Mesenteric fat pad (tissue), 1 donor: ENCODE results near the gene CDK5. TPM values are rescaled to one million over a fixed set of nuclear protein-coding genes. Genes with fewer than 3 reads are reported as not detected.
"Not testable (repeated sequence)": the region's sequence is repeated elsewhere in the genome, so short reads cannot be mapped to it uniquely, and the experiment has no call there.

Experiments used
- DNase-seq: peaks from one replicate; pipeline ENCODE4 v3.0.0-alpha.2; 2020; ENCODE audit warnings: low spot score
- total RNA-seq: library from RNA; stranded (reverse); fragmentation: NEBNext Ultra II Directional; extraction: Animal tissue kit (Norgen Biotek cat#: 25700); gene quantifications from one replicate; pipeline ENCODE4 v1.2.1, GENCODE V29; 2021
- donor health status: DM: yes; HTN: yes; CAD: no.

Gene CDK5
- total RNA-seq, 1 donor from 2014 or later: 7.3 TPM

DNA sequence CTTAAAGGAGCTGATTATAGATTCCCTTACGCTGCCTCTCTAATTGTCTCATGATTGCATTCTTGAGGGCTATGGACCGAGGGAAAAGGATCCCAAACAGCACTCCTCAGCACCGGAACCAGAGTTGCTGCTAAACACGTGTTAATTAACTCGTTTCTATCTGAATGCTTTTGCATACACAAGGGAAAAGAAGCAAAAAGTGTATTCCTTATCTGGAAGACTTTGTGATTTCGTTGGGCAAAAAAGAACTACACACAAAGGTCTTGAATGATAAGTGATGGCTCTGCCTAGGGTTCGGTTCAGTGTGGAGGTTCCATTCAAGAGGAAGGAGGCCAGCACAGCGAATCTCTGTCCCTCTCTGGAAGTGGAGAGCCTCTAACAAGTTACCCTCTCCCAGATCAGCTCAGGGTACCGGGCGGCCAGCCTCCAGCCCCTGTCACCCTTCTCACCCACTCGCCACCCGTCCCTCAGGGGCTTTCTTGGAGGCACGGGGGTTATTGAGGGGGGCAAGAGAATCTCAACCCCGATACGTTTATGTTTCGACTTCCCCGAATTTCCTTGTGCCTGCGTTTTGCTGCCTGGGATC lies 1.2 kb upstream of the CDK5 start:
- DNase-seq: no peak

DNA sequence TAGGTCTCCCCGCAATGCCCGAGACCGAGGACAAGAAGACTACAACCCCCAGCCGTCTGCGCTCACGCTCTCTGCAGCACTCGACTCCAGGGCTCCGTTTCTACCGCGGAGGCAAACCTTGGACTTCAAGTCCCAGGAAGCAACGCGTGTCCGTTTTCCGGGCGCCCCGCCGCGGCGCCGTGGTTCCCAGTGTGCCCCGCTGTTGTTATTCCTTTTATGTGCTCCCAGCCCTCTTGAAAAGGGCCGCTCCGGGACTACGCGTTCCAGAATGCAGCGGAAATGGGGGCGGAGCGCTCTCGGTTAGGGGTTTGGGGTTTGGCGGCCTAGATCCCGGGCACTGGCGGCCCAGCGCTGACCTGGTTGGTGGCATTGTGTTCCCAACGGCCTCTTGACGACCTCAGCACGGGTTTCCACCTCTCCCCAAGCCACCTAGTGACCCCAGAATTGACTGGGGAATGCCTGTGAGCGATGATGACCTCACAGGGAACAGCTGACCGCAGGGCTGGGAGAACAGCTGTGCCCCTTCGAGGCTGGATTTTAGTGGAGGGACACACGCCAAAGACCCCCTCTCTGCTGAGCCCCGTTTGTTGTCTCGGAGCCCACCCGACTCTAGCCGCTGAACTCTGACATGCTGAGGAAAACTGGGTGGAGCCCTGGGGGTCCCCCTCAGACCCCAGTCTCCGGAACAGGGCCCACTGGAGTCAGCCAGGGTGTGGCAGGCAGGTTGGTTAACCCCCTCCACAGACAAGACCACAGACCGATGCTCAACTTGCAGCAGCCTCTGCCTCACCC lies 488 bp upstream of the CDK5 start:
- peak; percentile 98 for DNase-seq

DNA sequence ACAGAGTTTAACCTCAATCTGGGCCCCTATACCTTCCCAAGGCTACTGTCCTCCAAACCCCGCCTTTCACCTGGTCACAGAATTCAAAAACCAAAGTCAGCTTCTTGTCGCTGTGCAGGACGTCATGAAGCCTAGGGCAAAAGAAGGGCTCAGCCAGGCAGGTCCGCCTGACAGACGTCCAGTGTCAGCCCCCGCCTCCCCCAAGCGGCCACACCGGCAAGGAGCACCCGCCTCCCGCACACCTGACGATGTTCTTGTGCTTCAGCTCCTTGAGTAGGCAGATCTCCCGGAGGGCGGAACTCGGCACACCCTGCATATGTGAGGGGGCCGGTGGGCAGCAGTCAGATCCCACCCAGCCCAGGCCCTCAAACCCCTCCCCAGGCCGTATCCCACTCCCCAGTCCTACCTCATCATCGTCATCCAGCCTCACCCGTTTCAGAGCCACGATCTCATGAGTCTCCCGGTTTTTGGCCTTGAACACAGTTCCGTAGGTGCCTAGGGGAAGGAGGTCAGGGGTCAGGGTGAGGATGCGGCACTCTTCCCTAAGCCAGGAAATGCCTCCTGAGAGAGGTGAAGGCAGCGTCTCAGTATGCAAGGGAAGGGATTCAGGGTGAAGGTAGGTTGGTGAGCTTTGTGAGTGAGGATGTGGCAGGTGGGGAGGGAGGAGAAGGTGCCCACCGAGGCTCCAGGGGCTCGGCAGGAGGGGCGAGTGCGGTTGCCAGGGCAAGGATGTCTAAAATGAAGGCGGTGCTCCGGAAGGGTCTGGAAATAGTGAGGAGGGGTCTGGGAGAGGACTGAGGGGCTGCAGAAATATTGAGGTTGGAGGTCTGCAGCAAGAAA lies 811 bp downstream of the CDK5 start:
- DNase-seq: no peak

DNA sequence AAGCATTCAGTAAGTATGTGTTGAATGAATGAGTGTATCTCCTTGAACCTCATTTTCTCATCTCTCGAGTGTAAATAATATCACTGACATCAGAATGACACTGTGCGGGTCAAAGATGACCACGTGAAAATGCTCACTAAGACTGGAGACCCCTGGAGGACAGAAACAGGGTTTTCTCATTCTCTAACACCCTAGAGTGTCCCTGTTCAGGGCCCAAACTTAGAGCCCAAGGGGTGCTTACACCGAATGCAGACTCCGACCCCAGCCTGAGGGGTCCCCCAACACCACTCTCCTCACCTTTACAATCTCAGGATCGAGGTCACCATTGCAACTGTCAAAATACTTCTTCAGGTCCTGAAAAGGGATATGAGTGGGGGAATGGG lies 1.4 kb downstream of the CDK5 start:
- DNase-seq: no peak

DNA sequence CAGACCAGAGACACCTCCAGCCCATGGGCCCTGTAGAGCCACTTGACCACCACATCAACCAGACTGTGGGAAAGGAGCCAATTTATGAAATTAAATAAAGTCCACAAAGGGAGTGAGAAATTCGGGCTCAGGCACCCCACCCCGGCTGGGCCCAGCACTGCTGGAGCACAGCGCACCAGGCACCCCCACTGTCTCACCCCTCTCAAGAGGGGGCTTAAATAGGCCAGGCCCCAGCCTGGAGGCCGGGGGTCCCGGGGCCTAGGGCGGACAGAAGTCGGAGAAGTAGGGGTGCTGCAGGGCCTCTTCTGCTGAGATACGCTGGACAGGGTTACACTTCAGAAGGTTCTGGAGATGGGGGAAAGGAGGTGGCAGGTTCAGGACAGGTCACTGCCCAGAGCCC lies 3.9 kb downstream of the CDK5 start:
- DNase-seq: no peak

DNA sequence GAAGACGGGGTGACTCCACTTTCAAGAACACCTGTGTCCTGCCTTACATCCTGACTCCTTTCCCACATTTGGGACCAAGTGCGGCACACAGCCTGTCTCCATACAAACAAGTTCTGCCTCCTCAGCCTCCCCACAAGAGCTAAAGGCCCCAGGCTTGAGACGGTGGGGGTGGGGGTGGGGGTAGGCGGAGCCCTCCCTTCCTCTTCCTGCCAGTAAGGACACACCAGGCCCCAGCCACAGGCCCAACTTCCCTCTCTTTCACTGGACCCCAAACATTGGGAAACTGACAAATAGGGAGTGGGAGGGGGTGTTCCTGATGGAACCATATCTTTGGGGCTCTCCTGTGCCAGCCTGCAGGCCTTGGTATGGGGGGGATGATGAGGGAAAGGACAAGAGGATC lies 4.6 kb downstream of the CDK5 start:
- DNase-seq: no peak

DNA sequence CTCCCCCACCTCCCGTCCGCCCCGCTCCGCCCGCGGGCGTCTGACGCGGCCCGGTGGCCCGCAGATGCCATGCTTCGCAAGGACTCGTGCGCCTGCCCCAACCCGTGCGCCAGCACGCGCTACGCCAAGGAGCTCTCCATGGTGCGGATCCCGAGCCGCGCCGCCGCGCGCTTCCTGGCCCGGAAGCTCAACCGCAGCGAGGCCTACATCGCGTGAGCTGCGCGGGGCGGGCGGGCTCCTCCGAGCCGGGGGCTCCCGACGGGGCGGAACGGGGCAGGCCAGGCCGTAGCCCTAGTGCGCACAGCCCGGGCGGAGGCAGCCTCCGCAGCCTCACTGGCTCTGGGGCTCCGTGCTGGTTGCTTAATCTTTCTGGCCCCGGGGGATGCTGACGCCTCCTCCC lies 6.6 kb downstream of the CDK5 start:
- no peak for DNase-seq

DNA sequence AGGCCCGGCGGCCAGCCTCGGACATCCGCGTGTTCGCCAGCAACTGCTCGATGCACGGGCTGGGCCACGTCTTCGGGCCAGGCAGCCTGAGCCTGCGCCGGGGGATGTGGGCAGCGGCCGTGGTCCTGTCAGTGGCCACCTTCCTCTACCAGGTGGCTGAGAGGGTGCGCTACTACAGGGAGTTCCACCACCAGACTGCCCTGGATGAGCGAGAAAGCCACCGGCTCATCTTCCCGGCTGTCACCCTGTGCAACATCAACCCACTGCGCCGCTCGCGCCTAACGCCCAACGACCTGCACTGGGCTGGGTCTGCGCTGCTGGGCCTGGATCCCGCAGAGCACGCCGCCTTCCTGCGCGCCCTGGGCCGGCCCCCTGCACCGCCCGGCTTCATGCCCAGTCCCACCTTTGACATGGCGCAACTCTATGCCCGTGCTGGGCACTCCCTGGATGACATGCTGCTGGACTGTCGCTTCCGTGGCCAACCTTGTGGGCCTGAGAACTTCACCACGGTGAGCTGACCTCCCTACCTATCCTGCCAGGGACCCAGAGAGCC lies 8.7 kb downstream of the CDK5 start:
- DNase-seq: no peak

DNA sequence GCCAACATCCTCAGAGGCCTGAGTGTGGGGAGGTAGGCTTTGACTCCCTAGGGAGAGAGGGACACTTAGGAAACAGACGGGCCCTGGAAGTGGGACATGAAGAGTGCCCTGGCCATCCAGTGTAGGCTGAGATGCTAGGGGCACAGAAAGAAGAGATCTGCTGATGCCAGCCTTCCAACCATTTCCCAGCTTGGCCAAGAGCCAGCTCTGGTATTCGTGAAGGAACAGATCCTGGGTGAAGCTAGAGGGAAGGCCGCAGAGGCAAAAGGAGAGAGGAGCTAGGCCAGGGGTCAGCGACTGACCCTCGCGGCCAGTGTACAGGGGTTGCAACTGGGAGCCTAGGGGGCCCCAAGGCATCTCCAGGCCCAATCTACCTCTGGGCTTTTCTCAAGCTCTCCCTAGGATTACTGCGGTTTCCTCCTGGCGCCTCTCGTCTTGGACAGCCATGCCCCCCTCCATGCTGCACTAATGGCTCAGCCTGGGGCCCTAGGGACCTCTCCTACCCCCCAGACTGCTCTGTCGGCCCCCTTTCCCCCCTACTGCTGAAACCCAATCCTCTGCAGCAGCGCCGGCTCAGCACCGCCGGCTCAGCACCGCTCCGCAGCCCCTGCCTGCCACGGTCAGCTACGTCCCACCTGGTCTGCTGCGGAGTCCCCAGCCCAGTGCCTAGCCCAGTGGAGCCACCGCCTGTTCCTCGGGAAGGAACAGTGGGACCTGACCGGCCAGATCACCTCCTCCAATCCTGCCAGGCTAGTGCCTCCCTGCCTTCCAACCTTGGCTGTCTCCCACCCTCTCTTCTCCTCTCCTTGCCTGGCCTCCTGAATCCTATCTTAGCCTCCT lies 9.5 kb downstream of the CDK5 start, which contains the start of gene ASIC3:
Gene ASIC3 (plus strand): TSS at position 556 of the 840 bp plus-strand sequence. CDS start 355 bp downstream, outside the sequence.
- DNase-seq: no peak

DNA sequence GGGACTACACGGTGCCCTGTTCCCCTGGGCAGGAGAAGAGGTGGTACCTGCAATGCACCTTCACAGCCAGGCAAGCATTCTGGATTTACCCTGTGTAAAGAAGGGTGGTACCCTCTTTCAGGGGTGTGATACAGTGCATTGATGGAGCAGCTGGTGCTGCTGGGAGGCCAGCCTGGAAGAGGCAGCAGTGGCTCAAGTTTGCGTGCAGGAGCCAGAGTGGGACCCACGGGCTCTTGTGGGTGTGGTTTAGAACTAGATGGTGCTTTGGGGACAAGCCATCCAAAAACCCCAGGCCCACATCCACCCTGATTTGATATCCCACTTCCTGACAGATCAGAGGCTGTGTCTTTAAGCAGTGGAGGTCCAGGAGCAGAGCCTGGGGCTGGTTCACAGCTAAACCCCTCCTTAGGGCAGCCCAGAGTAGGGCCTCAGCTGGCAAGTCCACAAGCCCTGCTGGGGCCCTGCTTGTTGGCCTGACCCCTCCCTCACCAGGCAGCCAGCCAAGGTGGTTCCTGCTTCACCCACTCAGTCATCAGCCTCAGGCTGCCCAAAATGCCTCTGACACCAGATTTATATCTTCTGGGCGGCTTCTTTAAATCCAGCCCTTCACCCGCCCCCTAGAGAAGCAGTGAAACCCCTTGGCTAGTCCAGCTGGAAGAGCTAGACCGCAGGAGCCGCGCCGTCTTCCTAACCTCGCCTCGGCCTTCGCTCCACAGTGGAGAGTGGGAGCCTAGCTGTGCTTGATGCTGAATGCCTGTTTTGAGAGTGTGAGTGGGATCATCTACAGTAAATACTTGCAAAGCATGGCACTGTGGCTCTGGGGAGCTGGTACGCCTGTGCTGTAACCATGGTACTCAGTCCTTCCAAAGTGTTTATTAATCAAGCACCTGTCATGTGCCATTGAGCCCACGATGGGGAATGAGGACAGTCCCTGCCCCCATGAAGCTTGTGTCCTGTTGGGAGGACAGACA lies 10.8 kb downstream of the CDK5 start:
- DNase-seq: no peak

DNA sequence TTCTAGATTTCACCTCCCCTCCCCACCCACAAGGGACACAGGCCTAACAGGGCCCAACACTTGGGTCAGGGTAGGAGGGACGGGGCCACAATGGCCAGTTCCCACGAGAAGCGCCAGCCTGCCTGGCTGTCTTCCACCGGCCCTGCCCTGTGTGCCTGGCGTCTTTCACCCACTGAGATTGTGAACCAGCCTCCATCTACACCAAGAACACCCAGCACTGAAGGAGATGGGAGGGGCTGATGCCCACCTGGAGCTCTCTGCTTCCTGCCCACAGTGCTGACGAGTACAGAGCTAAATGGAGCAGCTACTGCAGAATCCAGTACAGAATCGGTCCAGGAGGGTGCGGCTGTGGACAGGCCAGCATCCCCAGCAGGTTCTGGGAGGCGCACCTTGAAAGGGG lies 11.7 kb downstream of the CDK5 start:
- DNase-seq: no peak

DNA sequence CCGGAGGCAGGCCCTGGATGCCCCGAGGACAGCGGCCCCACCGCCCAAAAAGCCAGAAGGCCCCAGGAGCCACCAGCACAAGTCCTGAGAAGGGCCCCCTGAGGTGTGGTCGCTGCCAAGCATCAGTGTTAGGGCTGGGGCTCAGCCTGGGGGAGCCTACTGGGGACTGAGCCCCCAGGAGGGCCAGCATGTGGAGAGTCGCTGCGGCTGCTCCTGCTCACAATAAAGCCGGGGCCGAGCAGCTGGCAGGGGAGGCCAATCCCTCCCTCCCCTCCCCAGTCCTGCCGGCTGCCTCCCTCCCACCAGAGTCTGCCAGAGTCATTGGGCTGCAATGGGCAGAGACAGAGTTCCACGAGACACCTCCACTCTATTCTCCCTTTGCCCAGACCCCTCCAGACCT lies 12.4 kb downstream of the CDK5 start:
- DNase-seq: no peak

DNA sequence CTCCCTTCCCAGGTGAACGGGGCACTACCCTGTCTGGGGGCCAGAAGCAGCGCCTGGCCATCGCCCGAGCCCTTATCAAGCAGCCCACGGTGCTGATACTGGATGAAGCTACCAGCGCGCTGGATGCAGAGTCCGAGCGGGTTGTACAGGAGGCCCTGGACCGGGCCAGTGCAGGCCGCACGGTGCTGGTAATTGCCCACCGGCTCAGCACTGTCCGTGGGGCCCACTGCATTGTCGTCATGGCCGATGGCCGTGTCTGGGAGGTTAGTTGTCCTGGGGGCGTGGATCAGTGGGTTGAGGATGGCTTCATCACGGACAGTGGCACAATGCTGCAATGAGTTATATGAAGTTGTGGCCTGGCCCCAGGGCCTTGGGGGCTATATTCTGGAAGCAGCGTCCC lies 13.7 kb downstream of the CDK5 start:
- no peak for DNase-seq

DNA sequence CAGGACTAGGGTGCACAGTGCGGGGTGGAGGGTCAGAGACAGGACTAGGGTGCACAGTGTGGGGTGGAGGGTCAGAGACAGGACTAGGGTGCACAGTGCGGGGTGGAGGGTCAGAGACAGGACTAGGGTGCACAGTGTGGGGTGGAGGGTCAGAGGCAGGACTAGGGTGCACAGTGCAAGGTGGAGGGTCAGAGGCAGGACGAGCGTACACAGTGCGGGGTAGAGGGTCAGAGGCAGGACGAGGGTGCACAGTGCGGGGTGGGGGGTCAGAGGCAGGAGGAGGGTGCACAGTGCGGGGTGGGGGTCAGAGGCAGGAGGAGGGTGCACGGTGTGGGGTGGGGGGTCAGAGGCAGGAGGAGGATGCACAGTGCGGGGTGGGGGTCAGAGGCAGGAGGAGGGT lies 14.2 kb downstream of the CDK5 start:
- DNase-seq: not testable (repeated sequence)

DNA sequence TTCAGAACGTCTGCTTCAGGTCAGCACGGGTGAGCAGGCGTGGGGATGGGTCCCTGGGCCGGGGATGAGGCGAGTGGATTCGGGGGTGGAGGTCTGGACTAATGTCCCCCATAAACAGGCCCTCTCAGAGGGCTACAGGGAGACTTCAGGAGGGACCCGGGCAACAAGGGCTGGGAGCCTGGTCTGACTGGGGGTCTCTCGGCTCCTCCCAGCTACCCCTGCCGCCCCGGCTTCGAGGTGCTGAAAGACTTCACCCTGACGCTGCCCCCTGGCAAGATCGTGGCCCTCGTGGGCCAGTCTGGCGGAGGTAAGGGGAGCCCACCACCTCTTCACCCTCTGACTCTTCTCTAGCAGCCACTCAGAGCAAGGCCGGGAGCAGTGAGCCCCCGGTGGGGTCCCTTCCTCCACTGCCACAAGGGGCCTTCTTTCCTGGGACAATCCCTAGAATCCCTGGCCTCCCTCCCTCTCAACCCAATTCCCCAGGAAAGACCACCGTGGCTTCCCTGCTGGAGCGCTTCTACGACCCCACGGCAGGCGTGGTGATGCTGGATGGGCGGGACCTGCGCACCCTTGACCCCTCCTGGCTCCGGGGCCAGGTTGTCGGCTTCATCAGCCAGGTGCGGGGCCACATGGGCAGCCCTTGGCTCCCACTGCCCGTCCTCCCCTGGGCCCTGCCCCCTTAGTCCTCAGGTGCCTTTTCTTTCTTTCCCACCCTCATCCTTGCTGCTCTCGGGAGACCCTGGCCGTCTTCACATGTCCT lies 16.9 kb downstream of the CDK5 start:
- DNase-seq: no peak

DNA sequence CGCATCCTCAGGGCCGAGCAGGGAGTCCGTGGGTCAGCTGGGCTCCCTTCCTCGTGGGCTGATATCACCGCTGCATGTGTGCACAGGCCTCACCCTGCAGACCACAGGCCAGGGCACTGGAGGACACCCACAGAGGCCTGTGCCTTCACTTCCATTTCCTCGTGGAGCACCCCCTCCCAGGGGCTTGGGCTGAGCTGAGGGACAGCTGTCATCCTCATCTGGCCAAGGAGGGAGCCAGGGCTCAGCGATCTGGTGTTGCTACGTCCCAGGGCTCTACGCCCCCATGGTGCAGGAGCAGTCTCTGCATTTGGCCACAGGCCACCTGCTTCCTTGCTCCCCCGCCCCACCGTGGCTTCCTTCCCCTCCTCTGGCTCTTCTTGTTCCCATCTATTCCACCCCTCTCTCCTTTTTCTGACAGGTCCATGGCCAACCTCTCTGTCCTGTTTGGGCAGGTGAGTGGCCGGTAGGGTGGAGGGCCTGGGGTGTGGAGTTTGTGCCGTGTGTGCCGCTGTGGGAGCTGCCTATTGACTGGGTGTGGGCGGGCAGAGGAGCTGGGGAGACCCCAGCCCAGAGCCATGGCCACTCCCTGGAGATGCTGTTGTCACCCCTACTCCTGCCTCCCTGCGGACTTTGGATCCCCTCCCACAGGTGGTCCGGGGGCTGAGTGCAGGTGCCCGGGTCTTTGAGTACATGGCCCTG lies 17.7 kb downstream of the CDK5 start:
- no peak for DNase-seq

DNA sequence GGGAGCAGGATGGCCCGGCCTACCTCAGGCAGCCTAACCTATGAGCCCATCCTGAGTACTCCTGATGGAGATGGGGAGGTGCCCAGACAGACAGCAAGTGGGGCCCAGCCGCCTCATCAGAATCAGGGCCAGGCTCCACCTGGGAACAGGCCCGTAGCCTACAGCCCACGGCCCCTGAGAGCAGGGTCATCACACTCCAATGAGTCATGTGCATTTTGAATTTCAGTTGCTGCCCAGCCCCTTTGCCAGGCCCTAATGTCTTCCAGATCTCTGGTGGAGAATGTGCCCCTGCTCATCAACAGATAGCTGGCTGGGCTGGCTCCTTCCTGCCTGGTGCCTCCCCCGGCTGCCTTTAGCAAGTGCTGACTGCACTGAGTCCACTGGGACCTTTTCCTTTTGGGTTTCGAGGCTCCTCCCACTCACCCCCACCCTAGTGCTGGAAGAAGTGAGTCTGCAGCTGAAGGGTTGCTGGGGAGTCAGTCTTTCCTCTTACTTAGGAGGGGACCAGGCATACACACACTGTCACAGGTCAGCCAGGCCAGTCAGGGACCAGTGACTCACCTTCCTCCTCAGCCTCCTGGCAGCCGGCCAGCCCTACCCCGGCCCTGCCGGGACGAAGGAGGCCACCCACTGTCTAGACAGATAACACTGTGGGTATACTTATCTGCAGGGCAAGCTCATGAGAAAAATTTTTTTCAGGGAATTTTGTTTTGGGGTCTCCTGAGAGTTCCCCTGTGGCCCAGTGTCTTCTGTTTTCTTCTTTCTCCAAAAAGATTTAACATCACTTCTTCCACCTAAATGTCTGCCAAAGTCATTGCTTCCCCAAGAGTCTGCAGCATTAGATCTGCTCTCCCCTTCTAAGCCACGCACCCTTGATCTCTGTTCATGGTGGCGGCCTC lies 18.5 kb downstream of the CDK5 start:
- peak; percentile 94 for DNase-seq
